Measurements from ENCODE around the gene SLC35F5. TPM values are rescaled to one million over a fixed set of nuclear protein-coding genes. Genes with fewer than 3 reads are reported as not detected.

Gene SLC35F5
- total and polyA plus RNA-seq, 2 of the 13 experiments (the other 11 are each of a cell fraction or from before 2014, with no cell fraction given) = 139 to 174 TPM

DNA sequence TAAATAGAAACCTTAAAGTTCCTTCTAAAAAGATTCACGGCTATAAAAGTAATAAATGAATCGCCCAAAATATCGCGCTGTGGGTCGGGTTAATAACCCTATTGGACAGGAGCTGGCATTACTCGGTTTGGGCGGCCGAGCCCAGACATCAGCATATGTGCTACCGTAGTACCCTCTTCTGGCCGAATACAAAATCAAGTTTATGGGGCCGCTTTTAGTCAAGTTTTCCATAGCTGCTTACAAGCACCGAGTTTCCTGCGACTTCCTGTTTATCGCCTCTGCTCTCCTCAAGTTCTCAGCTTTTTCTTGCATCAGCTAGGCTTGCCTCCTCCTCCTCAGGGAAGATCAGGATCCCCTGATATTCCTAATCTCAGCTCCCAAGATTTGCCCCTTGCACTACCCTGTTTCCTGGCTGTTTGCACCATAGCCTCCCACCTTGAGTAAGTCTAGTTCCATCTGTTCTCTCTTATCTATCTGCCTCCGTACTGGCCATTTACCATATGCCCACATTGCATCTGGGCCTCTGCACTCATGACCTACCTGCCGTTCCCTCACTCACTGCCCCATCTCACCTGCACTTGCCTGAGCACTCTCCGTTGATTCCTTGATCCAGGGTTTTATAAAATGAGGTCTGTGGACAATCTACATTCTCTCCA is 56.1 kb downstream of the SLC35F5 start:
- Histone ChIP-seq H3K27ac (ENCODE audit: extremely low read length, insufficient read depth, low read length) (no peak overlapping the region), H4K20me1 (ENCODE audit: insufficient read depth, low read length) (no peaks in the 10 kb centered on the region), H3K9ac (ENCODE audit: insufficient read depth, low read depth, low read length) (no peak overlapping the region), H3K4me1 (ENCODE audit: insufficient read depth, low read length) (no peaks in the 10 kb centered on the region), H3K79me2 (ENCODE audit: insufficient read depth, low read length) (no peaks in the 10 kb centered on the region), H3K4me2 (ENCODE audit: low read depth, low read length) (no peak overlapping the region), H3K27me3 (ENCODE audit: control insufficient read depth in 1 of 2, insufficient read depth in 2 of 2, low read length in 2 of 2) (no peaks in the 10 kb centered on the region), H3K36me3 (replicated peaks in 1 of 2; ENCODE audit: control insufficient read depth in 1 of 2, insufficient read depth in 2 of 2, low read length in 2 of 2) (no peaks in the 10 kb centered on the region), H3K9me3 (ENCODE audit: low read length) (no peaks in the 10 kb centered on the region), H3K4me3 (replicated peaks in 1 of 3; ENCODE audit: insufficient read depth in 1 of 3, low read depth in 2 of 3, low read length in 3 of 3) (no peak overlapping the region), H2AFZ (ENCODE audit: low read length) (no peak overlapping the region)
- in situ Hi-C loops (cut with HindIII; ENCODE audit: extremely low pct_ligation_motif_present, low pct_unique_long_range_greater_than_20kb) = no loop called here
- peak; percentile 80 for FAIRE-seq
- ATAC-seq = peak; percentile 83
- DNase-seq (ENCODE audit: low spot score) = peak; percentile 46
- ChIA-PET CTCF (ENCODE audit: low intra/inter-chr PET ratio, low total read pairs) (interaction anchor here (1.9 kb wide), 1 partner anchor 96 kb away, joined by 13 read pairs; no protein-coding TSS in a partner anchor), POLR2A (no interaction called here)
- intact Hi-C loops (cut with micrococcal nuclease; ENCODE audit: unreplicated experiment) = loop anchor here (10.0 kb wide), 1 partner anchor 96 kb away; no protein-coding TSS in a partner anchor
- BruUV-seq (replicated peaks) = no TSS peak
- WGBS (ENCODE audit: low lambda C conversion rate) = 41% methylated on average over 17 of the region's 17 CpGs
- TF ChIP-seq, protein P1, sequence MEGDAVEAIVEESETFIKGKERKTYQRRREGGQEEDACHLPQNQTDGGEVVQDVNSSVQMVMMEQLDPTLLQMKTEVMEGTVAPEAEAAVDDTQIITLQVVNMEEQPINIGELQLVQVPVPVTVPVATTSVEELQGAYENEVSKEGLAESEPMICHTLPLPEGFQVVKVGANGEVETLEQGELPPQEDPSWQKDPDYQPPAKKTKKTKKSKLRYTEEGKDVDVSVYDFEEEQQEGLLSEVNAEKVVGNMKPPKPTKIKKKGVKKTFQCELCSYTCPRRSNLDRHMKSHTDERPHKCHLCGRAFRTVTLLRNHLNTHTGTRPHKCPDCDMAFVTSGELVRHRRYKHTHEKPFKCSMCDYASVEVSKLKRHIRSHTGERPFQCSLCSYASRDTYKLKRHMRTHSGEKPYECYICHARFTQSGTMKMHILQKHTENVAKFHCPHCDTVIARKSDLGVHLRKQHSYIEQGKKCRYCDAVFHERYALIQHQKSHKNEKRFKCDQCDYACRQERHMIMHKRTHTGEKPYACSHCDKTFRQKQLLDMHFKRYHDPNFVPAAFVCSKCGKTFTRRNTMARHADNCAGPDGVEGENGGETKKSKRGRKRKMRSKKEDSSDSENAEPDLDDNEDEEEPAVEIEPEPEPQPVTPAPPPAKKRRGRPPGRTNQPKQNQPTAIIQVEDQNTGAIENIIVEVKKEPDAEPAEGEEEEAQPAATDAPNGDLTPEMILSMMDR (CRISPR knock-in tag; IDR thresholded peaks at IDR 0.05) = peak; percentile 61
- TF ChIP-seq STAG1 (CRISPR knock-in tag; IDR thresholded peaks at IDR 0.05) (peak; percentile 65), ZNF788 (CRISPR knock-in tag; IDR thresholded peaks at IDR 0.05; ENCODE audit: borderline replicate concordance) (no peak), RAD21 (CRISPR knock-in tag; IDR thresholded peaks at IDR 0.05) (0 out of 2 replicates have a peak, but pooled peaks have one; percentile 47), ZNF124 (CRISPR knock-in tag; IDR thresholded peaks at IDR 0.05) (0 out of 2 replicates have a peak, but pooled peaks have one; percentile 40), XRCC5 (optimal IDR thresholded peaks at IDR 0.05; ENCODE audit: low read length) (peak; percentile 27), POLR2G (IDR thresholded peaks at IDR 0.05; ENCODE audit: low read depth, low read length) (peak; percentile 37; the same call in 1 of the 2 replicates), MED8 (CRISPR knock-in tag; IDR thresholded peaks at IDR 0.05; ENCODE audit: insufficient replicate concordance) (no peak), ZMYM2 (CRISPR knock-in tag; IDR thresholded peaks at IDR 0.05) (no peak), MED1 (CRISPR knock-in tag; IDR thresholded peaks at IDR 0.05) (no peak), SMC3 (IDR thresholded peaks at IDR 0.05; ENCODE audit: low read length) (peak; percentile 43; the same call in 1 of the 2 replicates), ZSCAN12 (CRISPR knock-in tag; IDR thresholded peaks at IDR 0.05) (no peak), ZNF567 (CRISPR knock-in tag; IDR thresholded peaks at IDR 0.05; ENCODE audit: borderline replicate concordance) (no peak), YY1 (IDR thresholded peaks at IDR 0.05; ENCODE audit: insufficient read depth, insufficient replicate concordance, low read depth, low read length) (no peak), SOX13 (IDR thresholded peaks at IDR 0.05) (no peak), SOX13 (CRISPR knock-in tag; conservative IDR thresholded peaks at IDR 0.05 in 1 of 2, IDR thresholded peaks at IDR 0.05 in 1 of 2) (no peak), RNF2 (conservative IDR thresholded peaks at IDR 0.05; ENCODE audit: low read depth) (no peak), ZNF335 (CRISPR knock-in tag; IDR thresholded peaks at IDR 0.05) (0 out of 2 replicates have a peak, but pooled peaks have one; percentile 28)
- TF ChIP-seq, protein P2, sequence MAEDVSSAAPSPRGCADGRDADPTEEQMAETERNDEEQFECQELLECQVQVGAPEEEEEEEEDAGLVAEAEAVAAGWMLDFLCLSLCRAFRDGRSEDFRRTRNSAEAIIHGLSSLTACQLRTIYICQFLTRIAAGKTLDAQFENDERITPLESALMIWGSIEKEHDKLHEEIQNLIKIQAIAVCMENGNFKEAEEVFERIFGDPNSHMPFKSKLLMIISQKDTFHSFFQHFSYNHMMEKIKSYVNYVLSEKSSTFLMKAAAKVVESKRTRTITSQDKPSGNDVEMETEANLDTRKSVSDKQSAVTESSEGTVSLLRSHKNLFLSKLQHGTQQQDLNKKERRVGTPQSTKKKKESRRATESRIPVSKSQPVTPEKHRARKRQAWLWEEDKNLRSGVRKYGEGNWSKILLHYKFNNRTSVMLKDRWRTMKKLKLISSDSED (CRISPR knock-in tag; IDR thresholded peaks at IDR 0.05) = no peak
- TF ChIP-seq, protein P3, sequence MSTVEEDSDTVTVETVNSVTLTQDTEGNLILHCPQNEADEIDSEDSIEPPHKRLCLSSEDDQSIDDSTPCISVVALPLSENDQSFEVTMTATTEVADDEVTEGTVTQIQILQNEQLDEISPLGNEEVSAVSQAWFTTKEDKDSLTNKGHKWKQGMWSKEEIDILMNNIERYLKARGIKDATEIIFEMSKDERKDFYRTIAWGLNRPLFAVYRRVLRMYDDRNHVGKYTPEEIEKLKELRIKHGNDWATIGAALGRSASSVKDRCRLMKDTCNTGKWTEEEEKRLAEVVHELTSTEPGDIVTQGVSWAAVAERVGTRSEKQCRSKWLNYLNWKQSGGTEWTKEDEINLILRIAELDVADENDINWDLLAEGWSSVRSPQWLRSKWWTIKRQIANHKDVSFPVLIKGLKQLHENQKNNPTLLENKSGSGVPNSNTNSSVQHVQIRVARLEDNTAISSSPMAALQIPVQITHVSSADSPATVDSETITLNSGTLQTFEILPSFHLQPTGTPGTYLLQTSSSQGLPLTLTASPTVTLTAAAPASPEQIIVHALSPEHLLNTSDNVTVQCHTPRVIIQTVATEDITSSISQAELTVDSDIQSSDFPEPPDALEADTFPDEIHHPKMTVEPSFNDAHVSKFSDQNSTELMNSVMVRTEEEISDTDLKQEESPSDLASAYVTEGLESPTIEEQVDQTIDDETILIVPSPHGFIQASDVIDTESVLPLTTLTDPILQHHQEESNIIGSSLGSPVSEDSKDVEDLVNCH (CRISPR knock-in tag; IDR thresholded peaks at IDR 0.05) = no peak
